Gastrocnemius medialis (tissue), 4 donors: Measurements from ENCODE around the gene WDR20.

Experiments used
- POLR2A ChIP-seq, 2 donors: fragments of 450-650 bp; IDR thresholded peaks; one replicate each; pipeline ENCODE4 v1.6.1; 2017; ENCODE audit warnings: antibody characterized with exemption in 2 of 2, mild to moderate bottlenecking in 2 of 2, moderate library complexity in 2 of 2
- TF ChIP-seq, protein P1 (sequence below), 5 experiments: fragments of 450-650 bp in 3 of 5; fragments of 200-600 bp in 2 of 5; sonication (generic) in 2 of 5; IDR thresholded peaks in 4 of 5; conservative IDR thresholded peaks in 1 of 5; 1 replicate in 4 of 5; 2 replicates in 1 of 5; pipeline ENCODE4 v1.5.1; 2016 to 2019; ENCODE audit warnings: antibody characterized with exemption in 5 of 5, mild to moderate bottlenecking in 3 of 5, moderate library complexity in 3 of 5

DNA sequence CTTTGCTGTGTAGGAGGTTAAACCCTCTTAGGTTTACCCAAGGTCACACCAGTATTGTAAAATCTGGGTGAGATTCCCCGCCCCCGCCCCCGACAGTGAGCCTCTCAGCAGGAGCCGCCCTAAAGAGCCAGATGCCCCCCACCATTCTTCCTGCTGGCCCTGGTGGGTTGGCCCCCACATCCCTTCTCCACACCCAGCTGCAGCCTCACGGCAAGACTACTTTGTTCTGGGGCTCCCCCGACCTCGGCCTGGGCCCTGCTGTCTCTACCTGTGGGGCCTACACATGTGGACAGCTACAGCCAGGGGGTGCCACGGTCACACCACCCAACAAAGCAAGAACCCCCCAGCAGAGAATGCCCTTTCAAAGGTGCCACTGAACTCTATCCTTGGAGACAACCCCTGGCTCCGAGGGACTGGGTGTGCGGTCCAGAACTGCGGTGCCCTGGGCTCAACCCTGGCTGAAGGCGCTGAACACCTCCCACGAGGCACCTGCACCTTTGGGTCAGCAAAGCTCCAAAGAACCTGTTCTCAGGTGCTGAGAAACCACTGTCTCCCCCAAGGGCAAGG lies 82.4 kb downstream of the WDR20 start:
- TF ChIP-seq, protein P1, sequence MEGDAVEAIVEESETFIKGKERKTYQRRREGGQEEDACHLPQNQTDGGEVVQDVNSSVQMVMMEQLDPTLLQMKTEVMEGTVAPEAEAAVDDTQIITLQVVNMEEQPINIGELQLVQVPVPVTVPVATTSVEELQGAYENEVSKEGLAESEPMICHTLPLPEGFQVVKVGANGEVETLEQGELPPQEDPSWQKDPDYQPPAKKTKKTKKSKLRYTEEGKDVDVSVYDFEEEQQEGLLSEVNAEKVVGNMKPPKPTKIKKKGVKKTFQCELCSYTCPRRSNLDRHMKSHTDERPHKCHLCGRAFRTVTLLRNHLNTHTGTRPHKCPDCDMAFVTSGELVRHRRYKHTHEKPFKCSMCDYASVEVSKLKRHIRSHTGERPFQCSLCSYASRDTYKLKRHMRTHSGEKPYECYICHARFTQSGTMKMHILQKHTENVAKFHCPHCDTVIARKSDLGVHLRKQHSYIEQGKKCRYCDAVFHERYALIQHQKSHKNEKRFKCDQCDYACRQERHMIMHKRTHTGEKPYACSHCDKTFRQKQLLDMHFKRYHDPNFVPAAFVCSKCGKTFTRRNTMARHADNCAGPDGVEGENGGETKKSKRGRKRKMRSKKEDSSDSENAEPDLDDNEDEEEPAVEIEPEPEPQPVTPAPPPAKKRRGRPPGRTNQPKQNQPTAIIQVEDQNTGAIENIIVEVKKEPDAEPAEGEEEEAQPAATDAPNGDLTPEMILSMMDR (IDR thresholded peaks at IDR 0.05 in 4 of 5, conservative IDR thresholded peaks at IDR 0.05 in 1 of 5) = no peak
- TF ChIP-seq POLR2A (IDR thresholded peaks at IDR 0.05) = no peak
